Measurements from ENCODE around the gene C17orf107.

DNA sequence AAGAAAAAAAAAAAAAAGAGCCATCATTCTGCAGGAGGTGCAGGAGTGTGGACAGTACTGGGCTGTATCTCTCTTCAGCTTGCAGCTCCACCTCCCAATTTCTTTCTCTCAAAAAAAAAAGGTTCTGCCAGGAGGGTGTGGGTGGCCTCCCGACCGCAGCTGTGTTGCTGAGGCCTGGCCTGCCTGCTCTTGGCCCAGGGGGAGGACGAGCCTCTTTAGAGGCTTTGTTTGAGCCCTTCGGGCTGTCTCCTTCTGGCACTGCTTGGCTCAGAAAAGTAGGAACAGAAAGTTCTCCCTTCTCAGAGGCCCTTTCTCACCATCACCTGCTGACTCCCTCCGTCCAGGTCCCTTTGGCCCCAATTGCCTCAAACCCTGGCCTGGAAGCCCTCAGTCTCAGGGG, 22.2 kb upstream of the C17orf107 start:
- TF ChIP-seq EZH2phosphoT487 (IDR thresholded peaks at IDR 0.05; ENCODE audit: insufficient read depth, low read depth): no peak
- no peak for TF ChIP-seq EZH2 (IDR thresholded peaks at IDR 0.05; ENCODE audit: insufficient read depth, poor library complexity, severe bottlenecking)
